Measurements from ENCODE around the gene SCAMP4. TPM values are rescaled to one million over a fixed set of nuclear protein-coding genes. Genes with fewer than 3 reads are reported as not detected.

The SCAMP4 gene
- total and polyA plus RNA-seq, 9 of the 15 experiments (the other 6 are each of a cell fraction or from before 2014, with no cell fraction given), result 0.81 to 45.9 (median 12.8) TPM

- TF ChIP-seq ZNF277 (CRISPR knock-in tag; IDR thresholded peaks at IDR 0.05; ENCODE audit: borderline replicate concordance) (no peak), ID3 (CRISPR knock-in tag; IDR thresholded peaks at IDR 0.05) (no peak), ID3 (tag; IDR thresholded peaks at IDR 0.05) (no peak), ARID4B (CRISPR knock-in tag; IDR thresholded peaks at IDR 0.05) (peak; percentile 99), BRCA1 (IDR thresholded peaks at IDR 0.05) (no peak), BRCA1 (CRISPR knock-in tag; IDR thresholded peaks at IDR 0.05) (no peak; the same call in 1 of the 2 replicates), LEF1 (IDR thresholded peaks at IDR 0.05) (peak; percentile 72), XRCC3 (IDR thresholded peaks at IDR 0.05) (no peak), CEBPZ (IDR thresholded peaks at IDR 0.05; ENCODE audit: borderline replicate concordance, low read depth, low read length) (no peak), KAT2B (IDR thresholded peaks at IDR 0.05; ENCODE audit: low read depth, low read length) (no peak), ZBTB49 (CRISPR knock-in tag; IDR thresholded peaks at IDR 0.05; ENCODE audit: borderline replicate concordance) (no peak)
These were observed 41.3 kb upstream of the SCAMP4 start (continued) for GRCh38 chr19:1863638-1864479.

All from K562 (cell line).